OCI-LY3 (cell line): Measurements from ENCODE around the gene AIG1.

Experiments
- H2AFZ ChIP-seq: fragments of 200-600, 300-600 bp; shearing (Covaris generic); 2 replicates; pipeline ENCODE4 v1.6.0; 2014; ENCODE audit warnings: antibody characterized with exemption, low read depth, low read length
- H3K27ac ChIP-seq: fragments of 200-600, 300-600 bp; sonication (generic); 2 replicates; pipeline ENCODE4 v1.5.1; 2014; ENCODE audit warnings: mild to moderate bottlenecking, low read length, moderate library complexity, mixed read lengths
- H3K27me3 ChIP-seq: fragments of 200-600, 300-600 bp; sonication (generic); 2 replicates; pipeline ENCODE4 v1.6.1; 2014; ENCODE audit warnings: low read depth, low read length, mixed read lengths
- H3K36me3 ChIP-seq: fragments of 200-600, 300-600 bp; sonication (generic); replicated peaks from 2 replicates; pipeline ENCODE3; 2014; ENCODE audit warnings: low read depth, low read length, mixed read lengths
- H3K4me1 ChIP-seq: fragments of 300-600, 200-600 bp; sonication (generic); 2 replicates; pipeline ENCODE4 v1.6.1; 2014; ENCODE audit warnings: low read length, mixed read lengths
- H3K4me2 ChIP-seq: fragments of 200-600, 300-600 bp; sonication (generic); 2 replicates; pipeline ENCODE4 v1.6.1; 2014; ENCODE audit warnings: low read length, mixed read lengths
- H3K4me3 ChIP-seq: fragments of 300-600, 200-600 bp; sonication (generic); 2 replicates; pipeline ENCODE4 v1.5.1; 2014; ENCODE audit warnings: antibody characterized with exemption, mild to moderate bottlenecking, low read length, moderate library complexity
- H3K79me2 ChIP-seq: fragments of 300-600, 200-600 bp; shearing (Covaris generic); 2 replicates; pipeline ENCODE4 v1.6.1; 2014; ENCODE audit warnings: mild to moderate bottlenecking, low read length, mixed read lengths
- H3K9ac ChIP-seq: fragments of 300-600, 200-600 bp; shearing (Covaris generic); 2 replicates; pipeline ENCODE4 v1.6.0; 2014; ENCODE audit warnings: mild to moderate bottlenecking, low read length, moderate library complexity
- H3K9me3 ChIP-seq: fragments of 200-600, 300-600 bp; shearing (Covaris generic); 2 replicates; pipeline ENCODE4 v1.6.1; 2014; ENCODE audit warnings: low read length, mixed read lengths; ENCODE audit not compliant: insufficient read depth
- H4K20me1 ChIP-seq: fragments of 200-600, 300-600 bp; sonication (generic); 2 replicates; pipeline ENCODE4 v1.6.1; 2016; ENCODE audit warnings: low read length, mixed read lengths; ENCODE audit not compliant: insufficient read depth
- CTCF ChIP-seq: fragments of 200-600, 300-600 bp; sonication (generic); IDR thresholded peaks from 2 replicates; pipeline ENCODE4 v1.5.1; 2014; ENCODE audit warnings: antibody characterized with exemption, low read length, low read depth
- EZH2phosphoT487 ChIP-seq: fragments of 200-600 bp; shearing (Covaris generic); IDR thresholded peaks from 2 replicates; pipeline ENCODE4 v1.6.1; 2018; ENCODE audit warnings: antibody characterized with exemption, mixed run types, low read depth

The AIG1 gene

GRCh38 chr6:143146186-143146851, 85.6 kb downstream of the AIG1 start:
- Histone ChIP-seq H3K9ac (no peak overlapping the region), H2AFZ (no peak overlapping the region), H3K4me1 (no peaks in the 10 kb centered on the region), H3K4me2 (no peak overlapping the region), H3K9me3 (no peaks in the 10 kb centered on the region), H4K20me1 (no peaks in the 10 kb centered on the region), H3K4me3 (no peak overlapping the region), H3K36me3 (no peaks in the 10 kb centered on the region), H3K27me3 (no peaks in the 10 kb centered on the region), H3K27ac (no peak overlapping the region), H3K79me2 (no peaks in the 10 kb centered on the region)
- TF ChIP-seq EZH2phosphoT487 (no peak), CTCF (no peak)

GRCh38 chr6:143149771-143150170, 89.1 kb downstream of the AIG1 start:
- H3K4me2 ChIP-seq: no peak overlapping the region
- no peaks in the 10 kb centered on the region for H3K36me3 ChIP-seq
- no peaks in the 10 kb centered on the region for H3K79me2 ChIP-seq
- no peak overlapping the region for H3K4me3 ChIP-seq
- H2AFZ ChIP-seq: no peak overlapping the region
- H3K4me1 ChIP-seq: no peaks in the 10 kb centered on the region
- H3K9ac ChIP-seq: no peak overlapping the region
- no peaks in the 10 kb centered on the region for H3K27me3 ChIP-seq
- H4K20me1 ChIP-seq: no peaks in the 10 kb centered on the region
- no peaks in the 10 kb centered on the region for H3K9me3 ChIP-seq
- TF ChIP-seq CTCF (no peak), EZH2phosphoT487 (no peak)
- no peak overlapping the region for H3K27ac ChIP-seq

- H3K36me3 ChIP-seq: no peaks in the 10 kb centered on the region
Observed at GRCh38 chr6:143150281-143150680, 89.6 kb downstream of the AIG1 start.

GRCh38 chr6:143151381-143151780, 90.7 kb downstream of the AIG1 start:
- TF ChIP-seq EZH2phosphoT487: no peak
- no peak for TF ChIP-seq CTCF
- Histone ChIP-seq H4K20me1 (no peaks in the 10 kb centered on the region), H3K36me3 (no peaks in the 10 kb centered on the region), H3K9ac (no peak overlapping the region), H3K27me3 (no peaks in the 10 kb centered on the region), H3K4me2 (no peak overlapping the region), H3K9me3 (no peaks in the 10 kb centered on the region), H3K4me3 (no peak overlapping the region), H2AFZ (no peak overlapping the region), H3K79me2 (no peaks in the 10 kb centered on the region), H3K27ac (no peak overlapping the region), H3K4me1 (no peaks in the 10 kb centered on the region)

More at GRCh38 chr6:143150281-143150680, 89.6 kb downstream of the AIG1 start:
- no peaks in the 10 kb centered on the region for H3K27me3 ChIP-seq
- H3K27ac ChIP-seq: no peak overlapping the region
- H2AFZ ChIP-seq: no peak overlapping the region
- H3K4me2 ChIP-seq: no peak overlapping the region
- TF ChIP-seq CTCF: no peak
- TF ChIP-seq EZH2phosphoT487: no peak
- no peaks in the 10 kb centered on the region for H3K4me1 ChIP-seq
- no peaks in the 10 kb centered on the region for H3K79me2 ChIP-seq
- no peaks in the 10 kb centered on the region for H3K9me3 ChIP-seq
- no peaks in the 10 kb centered on the region for H4K20me1 ChIP-seq
- no peak overlapping the region for H3K4me3 ChIP-seq
- no peak overlapping the region for H3K9ac ChIP-seq
